Mesenteric fat pad (tissue), 1 donor: ENCODE measurements around the gene RPTOR. TPM values are rescaled to one million over a fixed set of nuclear protein-coding genes. Genes with fewer than 3 reads are reported as not detected.
"Not testable (repeated sequence)": the region's sequence is repeated elsewhere in the genome, so short reads cannot be mapped to it uniquely, and the experiment has no call there.

Source experiments
- DNase-seq: peaks from one replicate; pipeline ENCODE4 v3.0.0-alpha.2; 2020; ENCODE audit warnings: low spot score
- total RNA-seq: library from RNA; stranded (reverse); fragmentation: NEBNext Ultra II Directional; extraction: Animal tissue kit (Norgen Biotek cat#: 25700); gene quantifications from one replicate; pipeline ENCODE4 v1.2.1, GENCODE V29; 2021
- donor health status: DM: yes; HTN: yes; CAD: no.

Gene RPTOR
- total RNA-seq, 1 donor from 2014 or later: 31.6 TPM

- DNase-seq: no peak
Observed at GRCh38 chr17:80512233-80512632, 32.4 kb upstream of the RPTOR start.

- no peak for DNase-seq
Observed at GRCh38 chr17:80513201-80513600, 31.4 kb upstream of the RPTOR start.

DNA sequence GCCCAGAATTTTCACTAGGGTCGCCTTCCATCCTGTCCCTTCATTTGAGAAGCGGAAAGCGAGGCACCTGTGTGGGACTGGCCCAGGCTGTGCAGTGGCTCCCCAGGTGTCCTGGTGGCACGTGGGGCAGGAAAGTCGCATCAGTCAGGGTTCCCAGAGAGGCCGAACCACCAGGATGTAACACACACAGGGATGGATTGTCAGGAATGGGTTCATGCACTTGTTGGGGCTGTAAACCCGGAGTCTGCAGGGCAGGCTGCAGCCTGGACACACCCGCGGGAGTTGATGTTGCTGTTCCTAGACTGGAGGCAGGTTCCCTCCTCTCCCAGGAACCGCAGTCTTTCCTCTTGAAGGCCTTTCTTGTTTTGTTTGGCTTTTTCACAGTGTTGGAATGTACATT lies 30.7 kb upstream of the RPTOR start:
- DNase-seq: no peak

DNA sequence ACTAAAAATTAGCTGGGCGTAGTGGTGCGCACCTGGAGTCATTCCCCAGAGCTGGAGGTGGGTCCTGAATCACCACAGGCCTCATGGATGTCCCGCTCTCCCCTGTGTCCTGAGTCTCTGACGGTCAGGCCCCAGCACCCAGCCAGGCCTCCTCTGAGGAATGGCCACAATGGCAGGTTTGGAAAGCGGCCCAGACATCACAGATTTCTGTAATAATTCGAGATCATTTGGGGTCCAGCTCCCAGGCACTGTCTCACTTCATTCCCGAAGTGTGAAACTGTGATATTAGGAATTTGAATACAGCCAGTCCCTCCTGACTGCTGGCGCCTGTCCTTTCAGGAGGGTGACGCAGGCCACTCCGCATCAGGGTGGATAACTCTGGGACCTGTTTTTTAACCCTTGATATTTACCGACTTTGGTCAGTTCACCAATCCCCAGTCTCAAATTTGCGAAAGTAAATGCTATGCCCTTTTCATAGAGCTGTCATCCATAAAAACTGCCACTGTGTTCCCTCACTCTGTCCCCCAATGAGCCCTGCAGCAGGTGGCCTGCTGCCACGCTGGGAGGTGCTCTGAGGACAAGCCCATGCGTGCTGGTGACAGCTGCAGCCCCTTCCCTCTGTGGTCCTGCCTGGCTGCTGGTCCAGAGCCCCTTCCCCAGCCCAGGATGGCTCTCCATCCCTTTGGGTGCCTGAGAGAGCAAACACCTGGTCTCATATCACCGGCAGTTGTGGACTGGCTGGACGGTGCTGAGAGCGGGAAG lies 28.3 kb upstream of the RPTOR start:
- DNase-seq: no peak

DNA sequence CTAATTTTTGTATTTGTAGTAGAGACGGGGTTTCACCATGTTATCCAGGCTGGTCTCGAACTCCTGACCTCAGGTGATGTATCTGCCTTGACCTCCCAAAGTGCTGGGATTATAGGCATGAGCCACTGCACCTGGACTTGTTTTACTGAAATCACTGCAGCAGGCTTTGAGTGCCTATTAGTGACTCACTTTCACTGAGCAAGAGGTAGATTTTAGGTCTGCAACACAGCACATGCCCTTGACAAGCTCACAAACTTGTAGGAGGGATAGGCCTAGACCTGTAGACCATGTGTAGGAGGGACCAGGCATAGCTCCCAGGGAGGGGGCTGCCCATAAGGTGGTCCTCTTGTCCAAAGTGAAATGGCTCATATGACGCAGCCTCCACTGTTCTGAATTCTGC lies 27.0 kb upstream of the RPTOR start:
- DNase-seq: no peak

- no peak for DNase-seq
Observed at GRCh38 chr17:80518392-80518791, 26.2 kb upstream of the RPTOR start.

GRCh38 chr17:80519091-80519781 lies 25.4 kb upstream of the RPTOR start:
- no peak for DNase-seq

DNA sequence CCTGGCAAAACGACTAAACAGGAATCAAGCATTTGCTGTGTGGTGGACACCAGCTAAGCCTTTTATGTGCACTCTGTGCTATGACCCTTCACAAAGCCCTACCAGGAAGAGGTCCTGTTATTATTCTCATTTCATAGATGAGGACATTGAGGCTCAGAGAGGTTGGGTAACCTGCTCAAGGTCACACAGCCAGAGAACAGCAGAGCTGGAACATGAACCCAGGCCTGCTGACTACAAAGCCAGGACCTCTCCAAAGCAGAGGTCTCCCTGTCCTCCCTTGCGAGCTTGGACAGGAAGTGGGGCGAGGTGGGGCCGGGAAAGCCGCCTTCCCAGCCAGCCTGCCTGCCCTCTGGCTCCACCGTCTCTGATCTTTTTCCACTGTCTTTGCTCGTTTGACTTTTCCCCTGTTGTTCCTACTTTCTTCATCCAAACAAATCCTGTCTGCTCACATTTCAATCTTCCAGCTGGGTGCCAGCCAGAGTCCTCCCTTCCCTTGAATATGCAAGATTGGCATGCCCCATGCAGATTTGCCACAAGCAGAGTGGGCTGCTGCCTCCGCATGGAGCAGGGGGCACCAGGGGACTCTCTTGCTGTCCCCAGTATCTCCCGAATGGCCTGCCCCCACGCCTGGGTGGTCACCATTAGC lies 23.7 kb upstream of the RPTOR start:
- DNase-seq: no peak

DNA sequence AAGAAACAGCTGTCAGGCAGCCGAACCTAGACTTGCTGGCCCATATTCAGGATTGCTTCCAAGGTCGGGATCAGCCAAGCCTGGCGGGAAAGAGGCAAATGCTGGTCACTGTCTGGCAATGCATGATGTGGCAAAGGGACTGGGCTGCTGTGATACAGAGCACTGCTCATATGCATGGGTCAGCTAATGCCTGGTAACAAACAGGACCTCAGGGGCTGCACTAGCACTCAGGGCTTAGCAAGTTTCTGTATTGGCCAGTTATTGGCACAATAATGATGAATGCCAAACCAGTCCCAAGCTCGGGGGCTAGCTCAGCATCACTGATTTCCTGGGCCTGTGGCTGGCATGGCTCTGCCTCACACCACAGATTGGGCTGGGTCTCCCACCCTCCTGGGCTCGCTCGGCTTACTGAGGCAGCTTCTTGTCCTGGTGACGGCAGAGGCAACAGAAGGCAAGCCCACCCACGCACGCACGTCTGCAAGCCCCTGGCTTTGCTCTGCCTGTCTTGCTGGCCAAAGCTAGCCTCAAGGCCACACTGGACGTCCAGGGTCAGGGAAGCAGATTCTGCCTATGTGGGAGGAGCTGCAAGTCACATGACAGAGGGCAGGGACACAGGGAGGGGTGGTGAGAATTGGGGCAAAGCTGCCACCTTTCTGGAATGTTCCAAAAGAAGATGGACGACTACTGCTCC lies 21.4 kb upstream of the RPTOR start:
- no peak for DNase-seq

GRCh38 chr17:80523956-80524712 lies 20.5 kb upstream of the RPTOR start:
- DNase-seq: no peak

DNA sequence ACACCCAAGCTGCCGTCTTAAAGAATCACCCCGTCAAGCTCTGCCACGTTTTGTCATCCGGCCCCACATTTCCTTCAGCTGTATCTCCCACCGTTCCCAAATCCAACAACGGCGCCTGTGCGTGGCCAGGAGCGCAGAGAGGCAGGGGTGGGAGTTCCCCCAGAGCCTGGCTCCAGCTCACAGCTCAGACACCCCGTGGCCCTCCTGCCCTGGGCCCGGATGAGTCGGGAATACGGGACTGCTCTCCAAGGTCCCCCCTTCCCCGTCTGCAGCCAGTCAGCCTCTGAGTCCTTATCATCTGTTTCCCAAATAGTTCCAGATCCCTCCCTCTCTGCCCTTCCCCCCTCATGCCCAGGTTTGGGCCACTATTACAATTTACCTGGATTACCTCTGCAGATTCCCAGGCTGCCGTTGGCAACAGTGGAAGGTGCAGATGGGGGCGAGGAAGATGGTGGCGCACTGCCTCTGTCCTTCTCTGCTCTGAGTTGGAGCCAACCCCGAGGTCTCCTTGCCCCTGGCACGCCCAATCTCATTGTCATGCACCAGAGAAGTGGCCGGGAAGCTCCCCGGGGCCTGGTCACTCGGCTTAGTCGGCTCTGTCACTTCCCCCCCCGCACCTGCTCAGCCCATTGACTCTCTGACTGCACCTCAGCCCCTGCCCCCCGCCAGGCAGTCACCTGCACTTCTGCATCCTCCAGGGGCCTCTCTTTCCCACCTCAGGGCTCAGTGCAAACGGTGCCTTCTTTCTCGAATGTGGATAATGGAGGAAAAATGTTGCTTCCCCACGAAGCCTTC lies 18.3 kb upstream of the RPTOR start:
- DNase-seq: no peak

GRCh38 chr17:80527016-80527645 lies 17.5 kb upstream of the RPTOR start:
- no peak for DNase-seq

- DNase-seq: no peak
Observed at GRCh38 chr17:80528536-80528935, 16.1 kb upstream of the RPTOR start.

DNA sequence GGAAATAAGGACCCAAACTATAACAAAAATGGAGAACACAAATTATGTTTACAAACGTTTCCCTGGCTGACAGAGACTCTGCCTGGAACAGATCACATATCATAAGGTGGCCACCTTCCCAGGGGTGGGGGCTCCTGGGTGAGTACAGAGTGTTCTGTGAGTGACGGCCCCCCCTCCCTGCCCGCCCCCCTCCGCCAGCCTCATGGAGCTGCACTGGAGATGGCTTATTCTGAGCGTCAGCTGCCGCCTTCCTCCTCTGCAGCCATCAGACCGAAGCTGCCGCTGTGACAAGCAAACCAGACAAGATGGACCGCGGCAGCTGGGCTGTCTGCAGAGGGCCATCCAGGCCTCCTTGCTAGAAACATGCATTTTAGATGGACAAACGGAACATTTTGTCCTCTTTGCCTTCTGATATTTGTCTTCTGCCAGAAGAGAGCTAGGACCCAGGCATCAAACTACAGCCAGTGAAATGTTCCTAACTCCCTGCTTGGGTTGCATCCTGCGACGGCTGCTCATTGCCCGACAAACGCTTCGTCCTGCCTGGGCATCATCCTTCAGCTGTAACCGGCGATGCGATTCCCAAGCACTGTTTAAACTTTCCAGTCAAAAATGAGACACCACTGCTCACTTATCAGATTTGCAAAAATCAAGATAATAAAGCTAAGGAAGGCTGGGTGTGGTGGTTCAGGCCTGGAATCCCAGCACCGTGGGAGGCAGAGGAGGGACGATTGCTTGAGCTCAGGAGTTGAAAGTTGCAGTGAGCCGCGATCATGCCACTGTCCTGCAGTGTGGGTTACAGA lies 15.3 kb upstream of the RPTOR start:
- no peak for DNase-seq

GRCh38 chr17:80529904-80530292 lies 14.7 kb upstream of the RPTOR start:
- no peak for DNase-seq

DNA sequence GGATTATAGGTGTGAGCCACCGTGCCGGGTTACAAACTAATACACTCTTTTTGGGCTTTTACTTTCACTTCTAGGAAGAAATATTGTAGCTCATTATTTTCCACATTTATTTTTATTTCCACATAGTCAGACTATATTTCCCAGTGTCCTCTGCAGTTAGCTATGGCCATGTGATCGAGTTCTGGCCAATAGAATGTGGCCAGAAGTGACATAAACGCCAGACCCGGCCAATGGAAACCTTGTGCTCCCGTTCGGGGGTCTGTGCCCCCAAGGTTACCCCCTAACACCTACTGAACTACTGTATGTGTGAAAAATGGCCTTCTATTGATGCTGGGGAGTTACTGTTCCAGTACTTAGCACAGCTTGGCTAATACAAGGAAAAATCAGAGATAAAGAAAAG lies 13.2 kb upstream of the RPTOR start:
- DNase-seq: no peak

- DNase-seq: not testable (repeated sequence)
Observed at GRCh38 chr17:80537386-80537785, 7.3 kb upstream of the RPTOR start.

DNA sequence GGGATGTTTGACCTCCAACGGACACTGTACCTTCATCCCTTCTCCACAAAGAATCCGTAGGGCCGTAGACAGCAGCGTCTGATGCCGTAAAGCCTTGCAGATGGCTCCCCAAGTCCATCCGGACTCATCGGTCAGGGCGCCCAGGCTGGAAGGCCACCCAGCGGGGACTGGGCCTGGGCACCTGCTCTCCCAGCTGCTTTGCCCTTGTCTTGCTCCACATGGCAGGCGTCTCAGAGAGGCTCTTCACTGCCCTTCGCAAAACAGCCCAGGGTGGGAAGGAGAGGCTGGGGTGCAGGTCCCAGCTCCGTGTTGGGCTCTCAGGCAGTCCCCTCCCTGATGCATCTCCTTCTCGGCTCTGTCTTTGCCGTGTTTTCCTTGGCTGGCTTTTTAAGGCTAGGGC lies 6.2 kb upstream of the RPTOR start:
- DNase-seq: no peak
